Measurements from ENCODE around the gene GRM4. TPM values are rescaled to one million over a fixed set of nuclear protein-coding genes. Genes with fewer than 3 reads are reported as not detected.

Gene GRM4
- total RNA-seq, 2 donors from 2014 or later = 0.07 TPM; not detected in 1

DNA sequence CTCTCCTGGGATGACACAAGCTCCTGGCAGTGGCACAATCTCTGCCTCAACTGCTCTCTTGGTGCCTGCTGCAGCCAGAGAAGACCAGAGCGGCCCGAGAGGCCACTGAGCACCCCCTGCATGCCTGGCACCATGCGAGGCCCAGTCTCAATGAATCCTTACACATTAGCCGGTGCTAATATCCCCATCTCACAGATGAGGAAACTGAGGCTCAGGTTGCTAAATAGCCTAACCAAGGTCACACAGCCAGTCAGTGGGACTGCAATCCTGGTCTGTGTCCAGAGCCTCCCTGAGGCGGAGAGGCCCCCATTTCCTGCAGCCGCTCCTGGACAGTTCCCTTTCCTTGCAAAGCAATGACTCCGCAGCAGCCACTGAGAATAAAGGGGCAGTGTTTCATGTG, 81.2 kb downstream of the GRM4 start:
- Histone ChIP-seq H3K4me3 (no peak overlapping the region), H3K27ac (no peak overlapping the region), H3K27me3 (peaks cover 7% of the 10 kb centered on the region), H3K36me3 (no peaks in the 10 kb centered on the region), H3K9ac (ENCODE audit: low read depth in 2 of 2, low read length in 2 of 2) (no peak overlapping the region), H3K9me3 (no peaks in the 10 kb centered on the region), H3K4me1 (no peaks in the 10 kb centered on the region)
- intact Hi-C loops (cut with DNase I) = no loop called here
- DNase-seq = no peak
- TF ChIP-seq, protein P1, sequence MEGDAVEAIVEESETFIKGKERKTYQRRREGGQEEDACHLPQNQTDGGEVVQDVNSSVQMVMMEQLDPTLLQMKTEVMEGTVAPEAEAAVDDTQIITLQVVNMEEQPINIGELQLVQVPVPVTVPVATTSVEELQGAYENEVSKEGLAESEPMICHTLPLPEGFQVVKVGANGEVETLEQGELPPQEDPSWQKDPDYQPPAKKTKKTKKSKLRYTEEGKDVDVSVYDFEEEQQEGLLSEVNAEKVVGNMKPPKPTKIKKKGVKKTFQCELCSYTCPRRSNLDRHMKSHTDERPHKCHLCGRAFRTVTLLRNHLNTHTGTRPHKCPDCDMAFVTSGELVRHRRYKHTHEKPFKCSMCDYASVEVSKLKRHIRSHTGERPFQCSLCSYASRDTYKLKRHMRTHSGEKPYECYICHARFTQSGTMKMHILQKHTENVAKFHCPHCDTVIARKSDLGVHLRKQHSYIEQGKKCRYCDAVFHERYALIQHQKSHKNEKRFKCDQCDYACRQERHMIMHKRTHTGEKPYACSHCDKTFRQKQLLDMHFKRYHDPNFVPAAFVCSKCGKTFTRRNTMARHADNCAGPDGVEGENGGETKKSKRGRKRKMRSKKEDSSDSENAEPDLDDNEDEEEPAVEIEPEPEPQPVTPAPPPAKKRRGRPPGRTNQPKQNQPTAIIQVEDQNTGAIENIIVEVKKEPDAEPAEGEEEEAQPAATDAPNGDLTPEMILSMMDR (IDR thresholded peaks at IDR 0.05) = no peak

DNA sequence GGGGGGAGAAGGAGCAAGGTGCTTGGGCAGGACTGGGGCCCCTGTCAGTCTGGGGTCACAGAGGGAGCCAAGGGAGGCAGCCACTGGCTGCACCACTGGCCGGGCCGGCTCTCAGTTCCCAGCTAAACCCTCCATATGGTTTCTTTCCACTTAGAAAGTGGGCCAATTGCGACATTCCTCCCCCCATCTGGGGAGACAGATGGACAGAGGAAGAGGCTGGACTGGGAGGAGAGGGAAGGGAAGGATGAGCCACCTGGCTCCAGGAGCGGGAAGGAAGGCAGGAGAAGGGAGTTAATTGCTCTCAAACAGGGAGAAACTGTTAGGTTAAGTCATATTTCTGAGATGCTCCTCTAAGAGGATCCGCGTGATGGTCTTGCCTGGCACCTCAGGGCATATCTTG, 82.2 kb downstream of the GRM4 start:
- H3K36me3 ChIP-seq = no peaks in the 10 kb centered on the region
- no peak for DNase-seq
- H3K9ac ChIP-seq (ENCODE audit: low read depth in 2 of 2, low read length in 2 of 2) = no peak overlapping the region
- TF ChIP-seq, protein P1 (IDR thresholded peaks at IDR 0.05) = no peak
- H3K4me1 ChIP-seq = no peaks in the 10 kb centered on the region
- intact Hi-C loops (cut with DNase I) = no loop called here
- H3K9me3 ChIP-seq = no peaks in the 10 kb centered on the region
- peaks cover 7% of the 10 kb centered on the region for H3K27me3 ChIP-seq
- H3K4me3 ChIP-seq = no peak overlapping the region
- H3K27ac ChIP-seq = no peak overlapping the region

DNA sequence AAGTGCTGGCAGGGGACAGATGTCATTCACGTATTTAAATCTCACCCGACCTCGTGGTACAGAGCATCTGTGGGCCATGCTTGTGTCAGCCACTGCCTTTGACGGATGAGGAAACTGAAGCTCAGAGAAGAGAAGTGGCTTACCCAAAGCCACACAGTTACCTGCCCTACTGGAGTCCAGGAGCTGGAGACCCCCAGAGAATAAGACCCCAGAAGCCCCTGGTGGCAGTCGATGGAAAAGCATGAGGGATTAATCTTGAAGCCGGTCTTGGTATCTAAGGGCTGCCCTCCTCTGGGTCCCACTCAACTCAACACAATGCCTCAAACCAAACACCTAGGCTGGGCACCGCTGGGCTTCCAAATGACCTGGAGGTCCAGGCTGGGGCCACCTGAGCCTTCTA, 83.1 kb downstream of the GRM4 start:
- H3K27ac ChIP-seq = no peak overlapping the region
- no peaks in the 10 kb centered on the region for H3K36me3 ChIP-seq
- peaks cover 7% of the 10 kb centered on the region for H3K27me3 ChIP-seq
- no peak for DNase-seq
- TF ChIP-seq, protein P1 (IDR thresholded peaks at IDR 0.05) = no peak
- H3K9me3 ChIP-seq = no peaks in the 10 kb centered on the region
- no peak overlapping the region for H3K4me3 ChIP-seq
- no peaks in the 10 kb centered on the region for H3K4me1 ChIP-seq
- intact Hi-C loops (cut with DNase I) = no loop called here
- no peak overlapping the region for H3K9ac ChIP-seq (ENCODE audit: low read depth in 2 of 2, low read length in 2 of 2)

DNA sequence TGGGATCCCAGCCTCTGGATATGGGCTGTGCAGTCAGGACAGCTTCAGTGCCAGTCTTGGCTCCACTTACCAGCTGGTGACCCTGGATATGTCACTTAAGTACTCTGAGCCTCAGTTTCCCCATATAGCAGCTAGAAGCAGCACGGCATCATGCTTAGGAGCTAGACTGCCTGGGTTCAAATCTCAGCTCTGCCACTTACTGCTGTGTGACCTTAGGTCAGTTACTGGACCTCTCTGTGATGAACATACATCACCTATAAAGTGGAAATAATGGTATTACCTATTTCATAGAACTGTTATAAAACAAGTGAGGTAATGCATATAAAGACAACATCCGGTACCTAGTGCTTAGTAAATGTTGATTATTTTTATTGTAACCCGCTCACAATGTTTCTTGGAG, 83.7 kb downstream of the GRM4 start:
- TF ChIP-seq, protein P1 (IDR thresholded peaks at IDR 0.05) = no peak
- no peaks in the 10 kb centered on the region for H3K4me1 ChIP-seq
- no peak overlapping the region for H3K4me3 ChIP-seq
- H3K36me3 ChIP-seq = no peaks in the 10 kb centered on the region
- H3K9me3 ChIP-seq = no peaks in the 10 kb centered on the region
- H3K27ac ChIP-seq = no peak overlapping the region
- no peak overlapping the region for H3K9ac ChIP-seq (ENCODE audit: low read depth in 2 of 2, low read length in 2 of 2)
- DNase-seq = no peak
- H3K27me3 ChIP-seq = peaks cover 7% of the 10 kb centered on the region
- intact Hi-C loops (cut with DNase I) = no loop called here

DNA sequence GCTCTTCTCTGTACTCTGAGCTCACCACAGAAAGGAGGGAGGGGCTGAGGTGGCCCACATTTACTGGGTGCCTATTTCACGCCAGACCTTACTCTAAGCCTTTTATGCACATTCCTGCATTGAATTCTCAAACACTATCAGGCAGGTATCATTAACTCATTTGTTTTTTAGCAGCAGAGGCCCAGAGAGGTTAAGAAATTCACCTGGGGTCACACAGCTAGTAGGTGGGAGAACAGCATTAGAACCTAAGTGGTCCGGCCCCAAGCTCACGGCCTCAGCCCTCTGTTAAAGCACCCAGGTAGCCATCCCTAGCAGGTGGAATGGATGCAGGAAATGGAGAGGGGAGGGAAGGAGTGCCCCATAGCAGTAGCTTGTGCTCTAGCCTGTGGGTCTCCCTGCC, 84.5 kb downstream of the GRM4 start:
- Histone ChIP-seq H3K4me3 (no peak overlapping the region), H3K4me1 (no peaks in the 10 kb centered on the region), H3K9ac (ENCODE audit: low read depth in 2 of 2, low read length in 2 of 2) (no peak overlapping the region), H3K36me3 (no peaks in the 10 kb centered on the region), H3K27ac (no peak overlapping the region), H3K9me3 (no peaks in the 10 kb centered on the region), H3K27me3 (peaks cover 7% of the 10 kb centered on the region)
- intact Hi-C loops (cut with DNase I) = no loop called here
- DNase-seq = no peak
- TF ChIP-seq, protein P1 (IDR thresholded peaks at IDR 0.05) = no peak

DNA sequence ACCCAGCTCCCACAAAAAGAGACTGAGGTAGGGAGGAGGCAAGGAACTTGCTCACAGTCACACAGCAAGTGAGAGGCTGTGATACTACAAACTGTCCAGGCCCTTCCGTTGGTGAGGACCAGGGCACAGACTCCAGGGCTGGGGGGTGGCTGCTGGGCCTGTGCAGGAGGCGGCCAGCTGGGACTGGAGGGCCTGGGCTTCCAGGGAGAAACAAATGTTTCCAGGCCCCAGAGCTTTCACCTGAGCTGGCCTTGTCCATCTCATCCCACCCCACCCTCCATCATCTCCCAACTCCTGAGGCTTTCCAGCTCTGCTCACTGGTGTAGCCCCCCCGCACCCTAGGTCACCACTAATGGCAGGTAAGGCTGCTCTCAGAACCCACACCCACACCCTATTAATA, 86.0 kb downstream of the GRM4 start:
- TF ChIP-seq, protein P1 (IDR thresholded peaks at IDR 0.05) = no peak
- no peaks in the 10 kb centered on the region for H3K9me3 ChIP-seq
- H3K4me3 ChIP-seq = no peak overlapping the region
- H3K36me3 ChIP-seq = no peaks in the 10 kb centered on the region
- intact Hi-C loops (cut with DNase I) = loop anchor here (5.0 kb wide), 1 partner anchor 92 kb away; no protein-coding TSS in a partner anchor
- DNase-seq = no peak
- H3K27me3 ChIP-seq = no peaks in the 10 kb centered on the region
- no peaks in the 10 kb centered on the region for H3K4me1 ChIP-seq
- H3K9ac ChIP-seq (ENCODE audit: low read depth in 2 of 2, low read length in 2 of 2) = no peak overlapping the region
- no peak overlapping the region for H3K27ac ChIP-seq

Data from colonic mucosa (tissue), 4 donors.